Fibroblast of pulmonary artery (primary cell): ENCODE results near the gene LINC00237.
A peak's percentile ranks its signal among the peaks of the same experiment; 100 is the strongest.

ENCODE experiments used
- DNase-seq: peaks from one replicate; pipeline ENCODE4 v3.0.0-alpha.2; 2010; ENCODE audit warnings: low read depth
- H3K4me3 ChIP-seq: replicated peaks from 2 replicates; pipeline ENCODE4 v1.5.1; 2011; ENCODE audit warnings: low read depth, mild to moderate bottlenecking, control low read depth, low read length, moderate library complexity
- TF ChIP-seq, protein P1 (sequence below): IDR thresholded peaks from 2 replicates; pipeline ENCODE4 v1.5.1; 2011; ENCODE audit warnings: mild to moderate bottlenecking, control low read depth, low read length, inconsistent platforms; ENCODE audit errors: missing control alignments

The LINC00237 gene

GRCh38 chr20:21134883-21135493 is 28.8 kb upstream of the LINC00237 start:
- TF ChIP-seq, protein P1, sequence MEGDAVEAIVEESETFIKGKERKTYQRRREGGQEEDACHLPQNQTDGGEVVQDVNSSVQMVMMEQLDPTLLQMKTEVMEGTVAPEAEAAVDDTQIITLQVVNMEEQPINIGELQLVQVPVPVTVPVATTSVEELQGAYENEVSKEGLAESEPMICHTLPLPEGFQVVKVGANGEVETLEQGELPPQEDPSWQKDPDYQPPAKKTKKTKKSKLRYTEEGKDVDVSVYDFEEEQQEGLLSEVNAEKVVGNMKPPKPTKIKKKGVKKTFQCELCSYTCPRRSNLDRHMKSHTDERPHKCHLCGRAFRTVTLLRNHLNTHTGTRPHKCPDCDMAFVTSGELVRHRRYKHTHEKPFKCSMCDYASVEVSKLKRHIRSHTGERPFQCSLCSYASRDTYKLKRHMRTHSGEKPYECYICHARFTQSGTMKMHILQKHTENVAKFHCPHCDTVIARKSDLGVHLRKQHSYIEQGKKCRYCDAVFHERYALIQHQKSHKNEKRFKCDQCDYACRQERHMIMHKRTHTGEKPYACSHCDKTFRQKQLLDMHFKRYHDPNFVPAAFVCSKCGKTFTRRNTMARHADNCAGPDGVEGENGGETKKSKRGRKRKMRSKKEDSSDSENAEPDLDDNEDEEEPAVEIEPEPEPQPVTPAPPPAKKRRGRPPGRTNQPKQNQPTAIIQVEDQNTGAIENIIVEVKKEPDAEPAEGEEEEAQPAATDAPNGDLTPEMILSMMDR, result no peak
- no peak overlapping the region for H3K4me3 ChIP-seq
- DNase-seq, result no peak

DNA sequence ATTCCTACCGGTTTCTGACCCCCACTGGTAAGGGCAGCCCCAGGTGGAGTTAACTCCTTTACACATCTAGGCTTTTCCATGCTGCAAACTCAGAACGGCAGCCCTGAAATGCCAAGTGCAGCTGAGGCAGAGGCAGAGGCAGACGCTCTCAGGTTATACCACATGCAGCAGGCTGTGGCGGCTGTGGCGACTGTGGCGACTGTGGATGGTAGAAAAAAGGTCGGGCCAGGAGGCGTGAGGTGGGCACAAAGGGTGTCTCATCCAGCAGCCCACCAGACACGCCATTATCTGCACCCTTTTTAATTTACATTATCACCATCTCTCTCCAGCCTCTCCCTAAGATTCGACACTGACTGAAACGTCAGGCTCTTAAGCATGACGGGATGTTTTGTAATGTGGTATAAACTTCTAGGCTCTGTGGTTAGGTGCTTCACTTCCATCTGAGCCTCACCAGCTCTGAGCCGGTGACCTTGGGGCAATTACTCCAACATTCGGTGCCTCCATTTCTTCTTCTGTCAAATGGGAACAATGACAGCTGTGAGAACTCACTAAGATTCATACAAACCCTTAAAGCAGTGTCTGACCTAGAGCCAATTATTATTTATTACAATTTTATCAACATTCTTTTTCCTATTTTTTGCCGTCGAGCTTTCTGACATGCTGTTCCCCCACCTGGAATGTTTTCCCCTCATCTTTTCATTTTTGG is 27.9 kb upstream of the LINC00237 start:
- DNase-seq, result no peak
- TF ChIP-seq, protein P1, result no peak
- H3K4me3 ChIP-seq, result no peak overlapping the region

- no peak overlapping the region for H3K4me3 ChIP-seq
- no peak for DNase-seq
- TF ChIP-seq, protein P1, result no peak
These were observed 27.2 kb upstream of the LINC00237 start for GRCh38 chr20:21133404-21133803.

DNA sequence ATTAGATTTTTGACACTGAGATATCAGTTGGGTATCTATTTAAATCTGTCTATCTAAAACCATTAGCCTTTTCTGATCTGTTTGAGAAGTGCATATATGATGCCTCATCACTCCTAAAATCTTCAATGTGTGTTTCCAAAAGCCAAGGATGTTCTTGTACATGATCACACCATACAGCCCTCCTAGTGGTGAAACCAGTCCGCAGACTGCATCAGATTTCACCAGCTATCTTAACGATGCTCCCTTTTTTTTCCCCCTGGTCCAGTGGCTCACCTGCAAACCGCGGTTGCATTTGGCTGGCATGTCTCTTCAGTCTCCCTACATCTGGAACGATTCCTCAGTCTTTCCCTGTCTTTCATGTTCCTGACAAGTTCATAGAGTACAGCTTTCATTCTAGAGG is 23.7 kb upstream of the LINC00237 start:
- no peak for DNase-seq
- TF ChIP-seq, protein P1, result no peak
- H3K4me3 ChIP-seq, result no peak overlapping the region

GRCh38 chr20:21127201-21127981 is 21.2 kb upstream of the LINC00237 start:
- no peak overlapping the region for H3K4me3 ChIP-seq
- TF ChIP-seq, protein P1, result no peak
- no peak for DNase-seq

- TF ChIP-seq, protein P1, result no peak
- peak overlapping the region; percentile 79 for H3K4me3 ChIP-seq
- peak; percentile 20 for DNase-seq
These were observed 20.4 kb upstream of the LINC00237 start for GRCh38 chr20:21126581-21126870.
